ENCODE results near the gene RAB17.
"Not testable (repeated sequence)": the region's sequence is repeated elsewhere in the genome, so short reads cannot be mapped to it uniquely, and the experiment has no call there.

The RAB17 gene

DNA sequence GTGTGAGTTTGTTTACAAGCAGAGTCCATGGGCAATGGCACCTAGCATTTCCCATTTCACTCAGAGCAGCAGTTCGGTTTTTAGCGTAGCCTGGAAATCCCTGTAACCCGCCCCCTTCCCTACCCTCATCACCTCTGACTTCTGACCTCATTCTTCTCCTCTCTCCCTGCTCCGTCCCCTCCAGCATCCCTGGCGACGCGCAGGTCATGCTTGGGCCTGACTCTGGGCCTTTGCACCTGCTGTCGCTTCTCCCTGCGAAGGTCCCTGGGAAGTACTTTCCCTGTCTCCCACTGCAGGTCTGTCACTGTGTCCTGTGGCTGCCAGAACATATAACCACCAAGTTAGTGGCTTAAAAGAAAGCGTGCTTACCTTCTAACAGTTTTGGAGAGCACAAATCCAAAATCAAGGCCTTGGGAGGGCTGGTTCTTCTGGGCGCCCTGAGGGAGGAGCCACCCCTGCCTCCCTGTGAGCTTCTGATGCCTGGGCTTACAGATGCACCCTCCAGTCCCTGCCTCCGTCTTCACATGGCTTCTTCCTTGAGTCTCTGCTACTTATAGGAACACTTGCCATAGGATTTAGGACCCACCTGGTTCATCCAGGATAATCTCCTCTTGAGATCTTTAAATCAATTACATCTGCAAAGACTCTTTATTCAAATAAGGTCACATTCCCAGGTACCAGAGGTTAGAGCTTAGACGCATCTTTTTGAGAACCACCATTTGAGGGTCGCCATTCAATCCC lies 8.1 kb upstream of the RAB17 start:
- DNase-seq (ENCODE audit: low read depth) = no peak

DNA sequence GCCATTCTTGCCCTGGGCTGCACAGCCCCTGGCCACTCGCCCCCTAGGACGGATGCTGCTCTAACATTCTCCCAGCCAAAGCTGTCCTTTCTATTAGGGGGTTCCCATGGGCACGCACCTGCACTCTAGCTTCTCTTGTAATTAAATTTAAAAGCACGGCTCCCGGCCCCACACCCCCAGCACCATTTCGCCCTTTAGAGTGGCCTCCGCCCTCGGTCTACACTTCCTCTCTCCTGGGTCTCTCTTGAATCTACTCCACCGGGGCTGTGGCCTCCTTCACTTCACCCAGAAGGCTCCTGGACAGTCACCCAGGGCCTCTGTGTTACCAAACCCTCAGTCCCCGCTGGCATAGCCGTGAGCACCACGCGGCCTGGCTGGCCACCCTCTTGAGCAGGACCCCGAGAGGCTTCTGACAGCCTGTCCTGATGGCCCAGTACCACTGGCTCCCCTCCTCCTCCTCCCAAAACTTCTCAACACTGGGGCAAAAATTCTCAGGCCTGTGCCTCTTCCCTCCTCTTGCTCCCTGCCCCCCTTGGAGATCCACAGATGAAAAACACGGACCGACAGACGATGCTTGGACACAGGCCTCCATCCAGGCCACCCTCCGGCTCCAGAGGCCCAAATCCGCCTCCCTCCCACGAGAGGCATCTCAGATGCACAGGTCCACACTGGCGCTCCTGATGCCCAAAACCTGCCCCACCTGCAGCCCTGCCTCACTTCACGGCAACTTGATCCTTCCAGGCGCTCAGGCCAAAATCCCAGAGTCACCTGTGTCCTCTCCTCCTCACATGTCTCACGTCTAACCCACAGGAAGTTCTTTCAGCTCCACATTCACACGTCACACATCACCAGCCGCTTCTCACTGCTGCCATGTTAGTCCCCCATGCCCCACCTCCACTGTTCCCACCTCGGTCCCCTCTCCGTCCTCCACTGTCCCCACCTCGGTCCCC lies 6.9 kb upstream of the RAB17 start:
- no peak for DNase-seq (ENCODE audit: low read depth)

DNA sequence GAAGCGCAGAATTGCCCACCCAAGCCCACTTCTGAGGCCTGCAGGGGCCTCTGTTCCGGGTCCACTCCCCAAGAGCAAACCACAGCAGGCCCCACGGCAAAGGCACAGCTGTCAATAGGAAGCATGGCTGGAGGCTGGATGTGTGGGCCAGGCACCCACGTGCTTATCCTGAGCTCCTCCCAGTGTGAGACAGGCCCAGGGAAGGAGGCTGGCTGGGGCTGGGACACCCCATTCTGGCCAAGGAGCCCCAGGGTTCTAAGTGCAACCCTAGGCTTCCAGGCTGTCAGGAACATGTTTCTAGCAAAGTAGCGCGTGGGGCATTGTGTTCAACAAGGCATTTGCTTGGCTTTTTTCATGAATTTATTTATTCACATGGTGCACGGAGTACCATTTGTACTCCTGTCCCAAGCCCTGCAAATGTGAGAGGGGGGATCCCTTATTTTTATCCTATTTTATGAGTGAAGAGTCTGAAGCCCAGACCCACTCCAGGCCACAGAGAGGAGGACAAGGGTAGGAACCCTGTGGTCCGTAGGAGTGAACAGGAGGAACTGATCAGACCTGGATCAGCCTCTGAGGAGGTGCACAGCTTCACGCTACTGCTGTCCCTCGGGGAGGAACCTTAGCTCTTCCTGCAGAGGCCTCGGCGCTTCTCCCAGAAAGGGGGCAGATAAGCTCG lies 6.1 kb upstream of the RAB17 start:
- no peak for DNase-seq (ENCODE audit: low read depth)

DNA sequence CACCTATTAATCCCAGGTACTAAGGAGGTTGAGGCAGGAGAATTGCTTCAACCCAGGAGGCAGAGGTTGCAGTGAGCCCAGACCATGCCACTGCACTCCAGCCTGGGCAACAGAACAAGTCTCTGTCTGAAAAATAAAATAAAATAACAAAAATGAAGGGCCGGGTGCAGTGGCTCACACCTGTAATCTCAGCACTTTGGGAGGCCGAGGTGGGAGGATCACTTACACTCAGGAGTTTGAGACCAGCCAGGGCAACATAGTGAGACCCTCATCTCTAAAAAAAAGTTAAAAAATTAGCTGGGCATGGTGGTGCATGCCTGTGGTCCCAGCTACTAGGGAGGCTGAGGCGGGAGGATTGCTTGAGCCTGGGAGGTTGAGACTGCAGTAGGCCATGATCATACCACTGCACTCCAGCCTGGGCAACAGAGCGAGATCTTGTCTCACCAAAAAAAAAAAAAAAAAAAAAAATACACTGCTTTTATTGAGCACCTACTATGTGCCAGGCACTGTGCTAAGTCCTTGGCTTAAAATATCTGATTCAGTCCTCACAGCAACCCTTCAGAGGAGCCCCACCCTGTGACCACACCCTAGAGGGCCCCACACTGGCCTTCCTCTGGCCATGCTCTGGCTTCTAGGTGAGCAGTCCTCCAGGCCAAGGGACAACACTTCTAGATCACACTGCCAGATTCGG lies 5.4 kb upstream of the RAB17 start:
- not testable (repeated sequence) for DNase-seq (ENCODE audit: low read depth)

DNA sequence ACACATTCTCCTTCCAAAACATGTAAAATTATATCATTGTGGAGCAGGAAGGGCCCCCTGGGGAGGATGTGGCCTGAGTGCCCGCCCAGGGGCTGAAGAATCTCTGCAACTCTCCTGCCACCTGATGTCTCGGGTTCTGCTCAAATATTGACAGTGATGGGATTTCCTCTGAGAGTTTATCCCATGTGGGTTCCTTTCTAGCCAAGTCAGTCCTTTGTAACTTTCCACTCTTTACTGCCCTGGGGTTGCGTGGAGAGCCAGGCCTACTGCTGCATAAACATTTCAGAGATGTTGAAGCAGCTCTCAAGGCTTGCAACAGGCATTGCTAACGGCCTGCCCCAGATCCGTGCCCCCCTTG lies 4.0 kb upstream of the RAB17 start:
- DNase-seq (ENCODE audit: low read depth) = no peak

DNA sequence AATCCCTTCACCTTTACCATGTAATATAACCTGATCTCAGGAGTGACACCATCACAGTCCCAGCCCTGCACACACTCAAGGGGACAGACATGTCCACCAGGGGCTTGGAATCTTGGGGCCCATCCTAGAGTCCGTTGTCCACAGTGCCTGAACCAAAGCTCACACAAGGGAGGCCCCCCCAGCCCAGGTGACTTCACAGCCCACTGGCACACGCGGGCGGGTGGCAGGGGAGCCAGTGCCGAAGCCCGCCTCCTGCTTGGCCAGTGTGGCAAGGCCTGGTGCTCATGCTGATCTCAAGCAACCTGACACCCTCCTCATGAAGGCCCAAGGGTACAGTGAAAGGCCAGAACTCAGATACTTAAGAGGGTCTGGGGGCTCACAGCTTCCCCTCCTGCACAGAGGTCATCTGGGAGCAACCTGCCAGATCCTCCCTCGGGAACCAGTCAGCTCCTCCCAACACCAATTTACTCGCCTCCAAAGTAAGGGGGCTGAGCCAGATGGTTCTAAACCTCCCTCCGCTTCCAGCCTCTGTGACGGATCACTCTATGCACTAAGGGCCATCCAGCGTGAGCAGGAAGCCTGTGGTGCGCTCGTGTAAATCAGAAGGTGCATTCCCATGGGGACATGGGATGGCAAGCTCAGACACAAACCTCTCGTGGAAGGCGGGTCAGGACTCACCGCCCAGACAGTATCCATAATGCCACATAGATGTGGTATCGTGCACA lies 3.2 kb upstream of the RAB17 start:
- no peak for DNase-seq (ENCODE audit: low read depth)

DNA sequence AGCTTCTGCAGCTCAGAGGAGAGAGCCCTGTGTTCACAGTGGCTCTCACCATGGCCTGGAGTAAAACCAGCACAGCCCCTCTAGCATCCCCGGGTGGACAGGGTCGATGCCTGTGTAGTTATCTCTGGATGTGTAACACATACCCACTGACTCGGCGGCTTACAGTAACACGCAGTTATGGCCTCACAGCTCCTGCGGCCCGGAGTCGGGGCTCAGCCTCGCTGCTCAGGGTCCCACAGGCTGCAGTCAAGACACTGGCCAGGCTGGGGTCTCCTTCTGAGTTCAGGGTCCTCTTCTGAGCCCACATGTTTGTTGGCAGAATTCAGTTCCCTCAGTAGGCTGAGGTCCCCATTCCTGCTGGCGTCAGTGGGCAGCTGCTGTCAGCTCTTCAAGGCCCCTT lies 2.5 kb upstream of the RAB17 start:
- no peak for DNase-seq (ENCODE audit: low read depth)

DNA sequence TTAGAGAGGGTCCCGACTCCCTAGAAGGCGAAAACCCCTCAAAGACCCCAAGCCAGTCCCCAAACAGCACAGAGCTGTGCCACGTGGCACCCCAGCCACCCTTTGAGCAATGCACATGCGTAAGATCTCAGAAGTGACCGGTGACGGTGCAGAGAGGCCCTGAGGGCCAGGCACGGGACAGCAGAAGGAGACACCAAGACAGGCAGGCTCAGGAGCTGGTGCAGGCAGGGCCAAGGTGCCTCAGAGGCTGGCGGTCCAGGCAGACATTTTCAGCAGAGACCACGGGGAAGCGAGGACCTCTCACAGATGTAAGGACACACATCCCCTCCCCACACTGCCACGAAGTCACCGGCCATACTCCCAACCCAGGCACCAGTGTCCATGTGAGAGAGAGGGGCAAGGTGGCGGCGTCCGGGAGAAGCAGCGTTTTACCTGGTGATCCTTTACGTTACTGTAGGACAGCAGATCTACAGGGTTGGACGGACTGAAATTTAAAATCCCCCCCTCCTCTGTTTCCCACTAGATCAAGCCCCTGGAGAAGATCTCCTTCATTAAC lies 2.0 kb upstream of the RAB17 start:
- DNase-seq (ENCODE audit: low read depth) = no peak

DNA sequence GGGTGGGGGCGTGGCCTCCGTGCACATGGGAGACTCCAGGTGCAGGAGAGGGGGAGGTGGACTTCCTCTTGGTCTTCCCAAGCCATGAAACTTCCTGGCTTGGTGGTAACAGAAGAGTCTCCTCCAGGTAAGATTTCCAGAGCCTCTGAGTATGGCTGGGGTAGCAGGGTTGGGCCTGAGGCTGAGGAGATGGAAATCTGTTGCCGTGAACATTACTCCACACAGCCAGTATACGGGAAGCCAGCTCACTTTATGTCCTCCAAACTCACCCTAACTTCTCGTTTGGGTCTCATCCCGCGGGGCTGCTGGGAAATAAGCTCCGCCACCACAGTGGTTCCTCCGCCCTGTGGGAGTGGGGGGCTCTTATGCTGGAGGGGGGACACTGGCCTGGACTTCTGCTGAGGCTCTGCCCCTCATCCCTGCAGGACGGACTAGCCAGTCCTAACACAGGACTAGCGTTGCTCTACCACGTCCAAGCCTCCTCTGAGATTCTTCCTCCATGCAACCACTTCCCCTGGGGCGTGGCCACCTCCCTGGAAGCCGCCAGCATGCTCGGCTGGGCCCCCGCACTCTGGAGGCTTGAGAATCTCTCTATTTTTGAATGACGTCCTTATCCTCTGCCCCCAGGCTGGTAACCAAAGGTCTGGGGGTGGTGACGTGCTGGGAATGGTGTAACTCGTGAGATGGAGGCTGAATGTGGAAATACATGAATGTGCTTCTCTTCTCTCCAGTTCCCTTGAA lies 777 bp upstream of the RAB17 start:
- no peak for DNase-seq (ENCODE audit: low read depth)

DNA sequence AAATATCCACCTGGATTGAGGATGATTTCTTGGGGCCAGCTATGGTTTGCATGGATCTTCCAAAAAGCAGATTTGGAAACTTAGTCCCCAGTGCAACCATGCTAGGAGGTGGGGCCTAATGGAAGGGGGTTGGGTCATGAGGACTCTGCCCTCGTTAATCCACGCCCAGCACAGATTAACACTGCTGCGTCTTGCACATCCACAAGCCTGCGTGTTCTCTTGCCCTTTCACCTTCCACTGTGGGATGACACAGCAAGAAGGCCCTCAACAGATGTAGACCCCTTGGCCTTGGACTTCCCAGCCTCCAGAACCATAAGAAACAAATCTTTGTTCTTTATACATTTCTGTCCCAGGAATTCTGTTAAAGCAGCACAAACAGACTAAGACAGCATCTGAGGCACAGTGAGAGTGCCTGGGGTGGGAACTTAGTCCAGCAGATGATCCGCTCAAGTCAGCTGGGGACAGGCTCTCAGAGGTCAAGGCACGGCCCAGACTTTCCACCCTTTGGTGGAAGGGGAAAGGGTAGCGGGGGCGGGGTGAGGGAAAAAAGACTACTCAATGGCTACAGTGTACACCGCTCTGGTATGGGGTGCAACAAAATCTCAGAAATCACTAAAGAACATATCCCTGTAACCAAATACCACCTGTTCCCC lies 2.4 kb downstream of the RAB17 start:
- DNase-seq (ENCODE audit: low read depth) = no peak

DNA sequence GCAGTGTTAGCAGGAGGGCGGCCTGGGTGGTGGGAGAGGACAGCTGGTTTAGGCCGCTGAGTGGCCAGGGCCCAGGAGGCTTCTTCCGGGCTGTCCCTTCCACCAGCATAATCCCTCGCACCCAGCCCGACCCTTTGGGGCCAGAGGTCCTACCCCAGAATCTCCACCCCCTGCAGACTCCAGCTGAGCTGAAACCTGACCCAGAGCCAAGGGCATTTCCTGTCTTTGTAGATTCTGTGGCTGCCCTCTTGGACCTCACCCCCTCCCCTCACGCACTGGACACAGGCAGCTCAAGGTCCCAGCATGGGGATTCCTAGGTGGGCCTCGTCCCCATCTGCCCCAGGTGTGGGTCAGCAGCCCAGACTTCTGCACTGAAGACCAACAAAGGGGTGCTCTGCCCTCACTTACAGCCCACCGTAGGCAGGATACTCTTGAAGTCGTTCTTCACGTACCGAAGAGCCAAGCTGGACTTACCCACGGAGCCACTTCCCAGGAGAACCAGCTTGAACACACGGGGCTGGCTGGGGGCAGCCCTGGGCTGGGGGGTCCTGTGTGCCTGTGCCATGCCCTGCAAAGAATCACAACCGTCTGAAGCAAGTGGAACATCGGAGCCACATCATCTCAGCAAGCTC lies 4.8 kb downstream of the RAB17 start:
- DNase-seq (ENCODE audit: low read depth) = no peak

DNA sequence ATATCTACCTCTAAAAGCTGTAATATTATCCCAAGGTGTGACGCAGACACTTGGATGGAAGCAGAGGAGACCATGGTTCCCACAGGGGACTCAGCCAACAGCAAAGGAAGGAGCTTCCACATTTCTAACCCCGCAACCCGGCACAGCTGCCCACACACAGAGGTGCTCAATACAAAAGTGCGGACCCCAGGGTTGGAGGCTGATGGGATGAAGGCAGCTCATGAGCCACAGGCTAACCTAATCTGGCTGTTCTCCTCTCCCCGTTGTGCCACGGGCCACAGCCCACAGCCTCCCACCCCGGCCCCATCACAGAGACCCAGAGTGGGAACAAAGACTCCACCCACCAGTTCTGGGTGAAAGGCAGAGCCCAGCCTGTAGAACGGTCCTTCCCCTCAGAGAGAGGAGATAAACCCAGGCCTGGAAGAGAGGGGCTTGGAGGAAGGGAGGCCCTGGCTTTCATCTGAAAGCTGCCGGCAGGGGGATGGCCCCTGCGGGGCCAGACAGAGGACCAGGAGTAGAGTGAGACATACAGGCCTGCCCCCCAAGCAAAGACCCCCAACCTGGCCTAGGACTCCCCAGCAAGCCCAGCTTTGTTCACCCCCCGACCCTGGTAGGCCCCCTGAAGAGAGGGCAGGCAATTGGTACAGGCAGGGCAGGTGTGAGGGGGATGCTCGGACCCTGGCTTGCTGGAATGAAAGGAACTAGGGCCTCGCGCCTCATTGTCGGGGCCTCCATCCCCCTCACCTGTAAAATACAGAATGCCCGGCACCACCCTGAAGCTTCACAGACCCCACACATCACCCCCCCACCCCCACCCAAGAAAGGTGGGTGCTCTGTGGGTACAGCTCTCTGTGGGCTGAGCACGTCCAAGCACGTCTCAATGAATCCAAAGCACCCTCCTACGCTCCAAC lies 6.9 kb downstream of the RAB17 start:
- no peak for DNase-seq (ENCODE audit: low read depth)

DNA sequence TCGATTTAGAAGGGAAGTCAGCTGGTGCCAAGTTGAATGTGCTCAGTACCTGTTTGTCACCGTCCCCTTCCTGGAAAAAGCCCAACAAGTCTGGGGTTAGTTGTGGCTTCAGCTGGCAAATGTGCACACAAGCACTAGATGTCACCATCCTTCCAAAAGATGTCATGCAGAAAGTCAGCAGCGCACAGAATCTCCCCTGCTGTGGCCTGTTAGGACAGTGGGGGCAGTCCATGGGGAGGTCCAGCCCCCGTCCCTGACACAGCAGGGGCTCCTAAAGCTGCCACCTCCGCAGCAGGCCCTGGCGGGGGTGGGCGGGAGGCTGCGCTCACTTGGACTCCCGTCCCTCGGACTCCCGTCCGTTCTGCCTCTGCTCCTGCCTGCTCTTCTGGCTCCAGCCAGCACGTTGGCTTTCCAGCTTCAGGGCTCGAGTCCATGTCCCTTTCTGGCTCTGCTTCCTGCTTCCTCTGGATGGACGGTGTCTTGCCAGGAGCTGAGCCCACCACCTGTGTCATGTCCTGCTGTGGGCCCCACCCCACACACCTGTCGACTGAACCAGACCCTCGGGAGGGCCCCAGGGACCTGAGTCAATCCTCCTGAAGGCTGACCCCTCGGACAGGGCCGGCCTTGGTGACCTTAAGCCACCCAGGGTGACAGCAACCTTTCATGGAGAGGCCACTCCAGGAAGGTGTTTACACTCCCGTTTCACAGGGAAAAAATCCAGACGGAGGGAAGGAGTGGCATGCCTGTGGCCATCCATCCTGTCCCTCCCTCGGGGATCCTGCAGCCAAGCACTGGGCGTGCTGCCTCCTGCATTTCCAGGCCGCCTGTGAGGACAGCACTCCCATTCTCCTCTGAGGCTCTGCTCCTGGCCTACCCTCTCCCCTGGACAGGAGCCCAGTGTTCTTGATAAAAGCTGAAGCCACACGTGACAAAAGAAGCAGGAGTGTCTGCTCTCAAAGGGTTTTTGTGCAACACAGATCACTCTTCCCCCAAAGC lies 8.5 kb downstream of the RAB17 start:
- DNase-seq (ENCODE audit: low read depth) = no peak

DNA sequence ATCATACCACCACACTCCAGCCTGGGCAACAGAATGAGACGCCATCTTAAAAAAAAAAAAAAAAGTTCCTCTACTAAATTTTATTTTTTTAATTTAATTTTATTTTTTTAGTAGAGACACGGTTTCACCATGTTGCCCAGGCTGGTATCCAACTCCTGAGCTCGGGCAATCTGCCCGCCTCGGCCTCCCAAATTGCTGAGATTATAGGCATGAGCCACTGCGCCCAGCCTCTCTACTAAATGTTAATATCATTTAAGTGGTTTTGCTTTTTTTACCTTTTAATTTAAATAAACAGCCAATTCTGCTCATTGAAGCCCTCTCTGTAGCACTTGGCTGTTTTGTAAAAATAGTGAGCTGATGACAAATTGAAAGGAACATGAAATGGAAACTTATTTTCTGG lies 9.2 kb downstream of the RAB17 start:
- no peak for DNase-seq (ENCODE audit: low read depth)

DNA sequence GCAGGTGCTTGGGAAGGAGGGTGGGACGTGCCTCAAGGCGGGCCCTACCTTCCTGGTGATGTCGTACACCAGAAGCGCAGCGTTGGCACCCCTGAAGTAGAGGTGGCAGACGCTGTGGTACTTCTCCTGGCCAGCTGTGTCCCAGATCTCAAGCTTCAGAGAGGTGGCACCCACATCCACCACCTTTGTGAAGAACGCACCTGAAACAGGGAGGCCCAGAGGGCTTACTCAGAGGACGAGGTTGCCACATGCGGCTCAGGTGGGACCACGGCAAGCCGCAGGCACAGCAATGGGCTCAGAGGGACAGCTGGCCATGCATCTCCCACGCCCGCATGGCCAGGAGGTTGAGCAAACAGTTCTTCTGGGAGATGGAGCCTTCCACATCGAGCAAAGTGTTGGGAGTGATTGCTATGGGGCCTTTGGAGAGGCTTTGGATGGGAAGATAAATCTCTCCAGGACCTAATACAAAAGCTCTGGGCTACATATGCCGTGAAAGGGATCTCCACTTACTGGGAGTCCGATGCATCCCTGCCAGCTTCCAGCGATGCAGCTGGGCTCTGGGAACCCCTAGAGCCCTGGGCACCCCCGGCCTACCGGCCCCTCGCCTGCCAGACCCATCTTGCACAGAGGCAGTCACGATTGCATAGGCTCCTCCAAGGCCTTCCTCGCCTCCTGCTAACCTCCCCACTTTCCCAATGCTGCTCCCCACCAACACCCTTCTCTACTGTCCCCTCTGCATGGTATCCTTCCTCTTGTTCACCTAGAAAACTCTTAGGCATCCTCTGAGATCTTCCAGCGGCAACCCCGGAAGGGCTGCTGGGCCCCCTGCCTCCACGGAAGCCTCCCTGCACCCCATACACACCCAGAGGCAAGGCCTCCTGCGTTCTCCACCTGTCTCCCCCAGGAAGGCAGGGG lies 12.3 kb downstream of the RAB17 start:
- DNase-seq (ENCODE audit: low read depth) = no peak

DNA sequence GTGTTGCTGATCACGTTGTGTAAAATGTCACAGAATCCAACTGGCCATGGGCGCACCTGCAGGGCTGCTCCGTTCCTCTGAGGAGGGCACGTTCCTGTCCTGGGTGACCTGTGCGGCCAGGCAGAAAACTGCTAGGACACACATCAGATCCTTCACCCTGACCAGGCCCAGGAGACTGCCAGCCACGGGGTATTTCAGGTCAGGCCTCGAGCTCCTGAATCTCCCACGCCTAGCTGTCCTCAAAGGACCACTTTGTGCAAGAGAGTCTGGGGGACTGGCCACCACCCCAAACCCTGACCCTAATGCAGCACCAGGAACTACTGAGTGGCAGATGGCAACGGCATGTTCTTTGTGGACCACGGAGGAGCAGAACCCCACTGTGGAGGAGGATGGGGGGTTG lies 13.1 kb downstream of the RAB17 start:
- no peak for DNase-seq (ENCODE audit: low read depth)

All from stimulated activated CD8-positive, alpha-beta memory T cell treated with anti-CD3 and anti-CD28 coated beads, Interleukin-7, amount 100 ng/mL, for 24 hours (primary cell).